ENCODE data around the gene ALKBH4.
"Not testable (repeated sequence)": the region's sequence is repeated elsewhere in the genome, so short reads cannot be mapped to it uniquely, and the experiment has no call there.

GRCh38 chr7:102494026-102494425 is 29.4 kb upstream of the ALKBH4 start:
- TF ChIP-seq POLR2A (IDR thresholded peaks at IDR 0.05; ENCODE audit: low read depth, low read length); MXI1 (IDR thresholded peaks at IDR 0.05; ENCODE audit: borderline replicate concordance, low read depth, low read length); CTCF (conservative IDR thresholded peaks at IDR 0.05; ENCODE audit: low read depth, low read length); RAD21 (IDR thresholded peaks at IDR 0.05; ENCODE audit: low read length): not testable (repeated sequence)
